GM23248 (cell line): ENCODE results near the gene ACE.

Experiments used
- EZH2 ChIP-seq: fragments of 200-600 bp; sonication (generic); IDR thresholded peaks from 2 replicates; pipeline ENCODE4 v1.6.1; 2018; ENCODE audit warnings: antibody characterized with exemption, mild to moderate bottlenecking; ENCODE audit not compliant: insufficient read depth, poor library complexity, severe bottlenecking
- EZH2phosphoT487 ChIP-seq: fragments of 200-600 bp; sonication (generic); IDR thresholded peaks from 2 replicates; pipeline ENCODE4 v1.6.1; 2018; ENCODE audit warnings: antibody characterized with exemption, moderate library complexity, mild to moderate bottlenecking, low read depth; ENCODE audit not compliant: insufficient read depth

DNA sequence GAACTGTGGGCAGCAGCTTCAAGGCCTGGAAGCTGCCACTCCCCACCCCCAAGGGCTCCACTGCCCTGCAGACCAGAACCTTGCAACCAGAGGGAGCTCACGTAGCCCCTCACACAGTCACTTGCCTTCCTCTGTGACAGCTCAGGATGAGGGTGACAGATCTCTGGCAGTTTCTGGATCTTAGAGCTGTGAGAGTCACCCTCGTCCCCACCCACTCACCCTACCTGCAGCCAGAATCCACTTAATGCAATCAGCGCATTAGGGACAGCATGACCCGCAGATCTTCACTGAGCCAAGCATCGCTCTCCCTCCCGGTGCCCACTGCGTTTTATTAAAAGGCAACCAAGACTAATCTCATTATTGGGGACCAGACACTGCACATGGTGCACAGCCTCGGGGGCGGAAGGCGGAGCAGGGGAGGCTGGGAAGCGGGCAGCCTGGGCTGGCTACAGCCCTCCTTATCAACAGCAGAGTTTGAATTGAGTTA lies 34.3 kb upstream of the ACE start:
- TF ChIP-seq EZH2 (no peak), EZH2phosphoT487 (no peak)
